ENCODE results near the gene U2AF2.

GRCh38 chr19:55712804-55713631 lies 58.2 kb downstream of the U2AF2 start:
- TF ChIP-seq KLF17 (tag by site-specific recombination; IDR thresholded peaks at IDR 0.05) (no peak), CTCF (tag by site-specific recombination; IDR thresholded peaks at IDR 0.05) (no peak), ZBTB11 (tag by site-specific recombination; conservative IDR thresholded peaks at IDR 0.05; ENCODE audit: low read depth) (no peak), SETDB1 (IDR thresholded peaks at IDR 0.05; ENCODE audit: insufficient read length, low read length) (no peak), HOXA7 (CRISPR knock-in tag; IDR thresholded peaks at IDR 0.05; ENCODE audit: borderline replicate concordance) (no peak), HOXD13 (CRISPR knock-in tag; IDR thresholded peaks at IDR 0.05; ENCODE audit: borderline replicate concordance) (no peak), ZNF639 (tag by site-specific recombination; IDR thresholded peaks at IDR 0.05) (no peak), ZNF18 (tag by site-specific recombination; IDR thresholded peaks at IDR 0.05) (no peak), ZBTB1 (tag by site-specific recombination; IDR thresholded peaks at IDR 0.05) (no peak), ZNF843 (tag by site-specific recombination; IDR thresholded peaks at IDR 0.05) (no peak), KLF16 (tag by site-specific recombination; IDR thresholded peaks at IDR 0.05) (no peak), ZBTB10 (tag by site-specific recombination; IDR thresholded peaks at IDR 0.05) (no peak), ZNF701 (tag by site-specific recombination; IDR thresholded peaks at IDR 0.05) (no peak), ZNF660 (tag by site-specific recombination; IDR thresholded peaks at IDR 0.05) (no peak)

All from HEK293 (cell line).